Measurements from ENCODE around the gene ROMO1. TPM values are rescaled to one million over a fixed set of nuclear protein-coding genes. Genes with fewer than 3 reads are reported as not detected.
"Not testable (repeated sequence)": the region's sequence is repeated elsewhere in the genome, so short reads cannot be mapped to it uniquely, and the experiment has no call there.

The ROMO1 gene
- polyA plus RNA-seq, 3 donors from 2014 or later, result 298 to 612 (median 340) TPM

DNA sequence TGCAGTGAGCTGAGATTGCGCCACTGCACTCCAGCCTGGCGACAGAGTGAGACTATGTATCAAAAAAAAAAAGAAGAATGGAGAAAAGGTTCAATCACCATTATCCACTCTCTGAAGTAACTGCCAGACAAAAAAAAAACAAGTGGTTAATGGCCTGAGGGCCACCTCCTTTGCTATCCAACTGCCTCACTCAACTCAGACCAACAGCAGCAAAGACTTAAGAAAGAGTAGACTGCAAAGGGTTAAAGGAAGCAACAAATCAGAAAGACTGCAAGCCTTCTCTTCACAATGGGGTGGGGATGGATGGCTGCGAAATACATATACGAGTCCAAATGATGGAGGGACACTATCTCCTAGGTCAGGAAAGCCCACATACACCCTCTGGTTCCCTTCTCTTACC is 3.2 kb upstream of the ROMO1 start:
- peaks cover 5 to 25% (median 18%) of the 10 kb centered on the region in 3 donors for H3K27me3 Mint-ChIP-seq (ENCODE audit: low read depth in 3 of 3)
- no peak for DNase-seq
- H3K4me3 Mint-ChIP-seq, result no peak overlapping the region
- no peaks in the 10 kb centered on the region for H3K9me3 Mint-ChIP-seq
- H3K27ac Mint-ChIP-seq, result peak overlapping the region in 1 of 6 donors; percentile 28
- peaks cover 30 to 40% of the 10 kb centered on the region in 2 donors for H3K4me1 Mint-ChIP-seq
- H3K36me3 Mint-ChIP-seq, result peaks cover 4 to 10% (median 4%) of the 10 kb centered on the region in 3 donors

DNA sequence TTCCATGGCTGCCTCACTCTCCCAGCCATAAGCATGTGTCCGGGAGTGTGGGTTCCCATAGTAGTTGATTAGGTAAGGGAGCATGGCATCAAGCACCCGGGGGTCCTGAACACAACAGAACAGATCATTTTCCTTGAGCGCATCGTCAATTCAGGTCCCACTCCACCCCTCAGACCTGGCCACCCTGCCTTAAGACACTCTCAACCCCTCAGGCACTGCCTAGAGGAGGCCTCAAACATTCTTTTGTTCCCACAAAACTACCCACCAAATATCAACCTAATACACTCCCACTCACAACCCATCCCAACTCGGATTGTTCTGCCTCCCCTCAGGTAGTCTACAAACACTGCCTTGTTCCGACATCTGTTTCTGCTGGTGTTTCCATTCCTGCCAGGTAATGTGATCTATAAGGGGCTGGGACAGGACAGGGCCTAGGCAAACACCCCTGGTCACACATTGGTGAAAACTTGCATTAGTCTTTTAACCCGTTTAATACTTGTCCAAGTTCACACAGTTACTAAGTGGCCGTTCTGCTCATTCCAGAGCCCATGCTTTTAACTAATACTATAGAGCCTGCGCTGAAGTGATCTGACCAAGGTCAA is 1.4 kb upstream of the ROMO1 start:
- DNase-seq, result no peak
- peak overlapping the region; percentile 89 to 97 (median 92) for H3K4me3 Mint-ChIP-seq
- H3K27me3 Mint-ChIP-seq (ENCODE audit: low read depth in 3 of 3), result peaks cover 14 to 40% (median 33%) of the 10 kb centered on the region in 3 donors
- H3K36me3 Mint-ChIP-seq, result peaks cover 4 to 18% (median 11%) of the 10 kb centered on the region in 3 donors
- peaks cover 35 to 50% of the 10 kb centered on the region in 2 donors for H3K4me1 Mint-ChIP-seq
- H3K9me3 Mint-ChIP-seq, result no peaks in the 10 kb centered on the region
- peak overlapping the region; percentile 92 to 97 (median 92) for H3K27ac Mint-ChIP-seq

DNA sequence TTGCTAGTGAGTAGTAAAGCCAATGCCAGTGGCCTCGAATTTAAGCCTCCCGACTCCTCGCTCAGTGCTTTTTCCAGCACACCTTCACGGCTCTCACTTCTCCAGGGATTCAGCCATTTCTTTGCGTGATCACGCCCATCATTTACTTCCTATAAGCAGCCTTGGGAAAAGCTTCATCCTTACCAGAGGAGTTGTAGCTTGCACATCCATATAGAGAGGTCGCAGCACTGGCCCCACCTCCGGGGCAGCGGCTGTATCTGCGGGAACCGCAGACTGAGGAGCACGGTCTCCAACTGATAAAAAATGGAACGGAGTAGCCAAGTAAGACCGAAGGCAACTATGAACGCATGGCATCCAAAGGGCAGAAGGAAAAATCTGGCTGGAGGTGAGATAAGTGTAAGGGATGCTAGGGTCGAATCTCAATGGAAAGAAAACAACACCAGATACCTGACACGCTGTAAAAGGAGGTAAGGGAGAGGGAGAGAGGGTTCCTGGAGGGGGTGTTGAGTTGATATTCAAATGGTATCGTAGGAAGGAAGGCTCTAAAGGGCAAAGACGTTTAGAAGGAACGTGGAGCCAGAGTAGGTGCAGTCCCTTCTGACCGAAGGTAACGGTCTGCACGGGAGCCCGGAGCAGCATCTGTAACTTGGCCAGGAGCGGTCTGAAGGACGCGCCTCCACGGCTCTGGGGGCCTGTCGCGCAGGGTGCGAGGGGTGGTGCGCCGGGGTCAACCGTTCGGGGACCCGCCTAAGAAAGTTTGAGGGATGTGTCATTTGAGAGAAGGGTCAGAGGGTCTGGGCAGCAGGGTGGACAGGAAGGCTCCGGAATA is 693 bp upstream of the ROMO1 start:
- Mint-ChIP-seq H3K9me3 (no peaks in the 10 kb centered on the region), H3K27me3 (ENCODE audit: low read depth in 3 of 3) (peaks cover 15 to 45% (median 38%) of the 10 kb centered on the region in 3 donors), H3K4me3 (peak overlapping the region; percentile 89 to 97 (median 92)), H3K4me1 (peaks cover 35 to 56% of the 10 kb centered on the region in 2 donors), H3K36me3 (peaks cover 1 to 22% (median 18%) of the 10 kb centered on the region in 3 donors), H3K27ac (peak overlapping the region; percentile 92 to 97 (median 92))
- DNase-seq, result no peak

DNA sequence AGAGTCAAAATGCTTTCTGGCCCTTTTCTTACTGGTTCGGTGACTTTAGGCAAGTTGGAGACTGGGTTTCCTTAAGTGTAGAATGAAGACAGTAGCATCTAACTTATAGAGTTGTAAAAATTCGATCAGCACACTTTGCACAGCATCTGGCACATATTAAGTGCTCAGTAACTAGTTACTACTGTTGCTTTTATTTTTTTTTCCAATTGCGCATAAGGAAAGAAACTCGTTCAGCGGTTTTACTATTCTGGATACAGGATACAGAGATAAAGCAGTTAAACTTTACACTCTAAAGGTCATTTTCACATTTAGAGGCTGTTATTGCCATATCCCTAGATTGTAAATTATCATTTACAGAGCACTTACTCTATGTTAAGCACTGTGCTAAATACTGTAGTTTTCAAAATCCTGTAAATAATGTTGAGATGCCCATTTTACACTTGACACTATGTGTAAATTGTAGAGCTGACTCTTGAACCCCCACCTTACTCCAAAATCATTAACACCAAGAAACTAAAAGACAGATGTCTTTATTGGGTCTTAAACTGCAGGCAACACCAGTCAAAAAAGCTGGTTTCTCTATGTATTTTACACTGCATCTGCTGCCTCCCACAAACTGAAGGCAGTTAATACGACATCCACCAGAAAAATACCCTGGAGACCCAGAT is 886 bp downstream of the ROMO1 start:
- Mint-ChIP-seq H3K4me1 (peaks cover 37 to 72% of the 10 kb centered on the region in 2 donors), H3K27me3 (ENCODE audit: low read depth in 3 of 3) (peaks cover 15 to 53% (median 45%) of the 10 kb centered on the region in 3 donors), H3K36me3 (peaks cover 11 to 36% (median 33%) of the 10 kb centered on the region in 3 donors), H3K4me3 (peak overlapping the region; percentile 89 to 97 (median 92)), H3K27ac (peak overlapping the region; percentile 93 to 97 (median 95)), H3K9me3 (no peaks in the 10 kb centered on the region)
- DNase-seq, result peak in 1 of 3 donors; percentile 2

DNA sequence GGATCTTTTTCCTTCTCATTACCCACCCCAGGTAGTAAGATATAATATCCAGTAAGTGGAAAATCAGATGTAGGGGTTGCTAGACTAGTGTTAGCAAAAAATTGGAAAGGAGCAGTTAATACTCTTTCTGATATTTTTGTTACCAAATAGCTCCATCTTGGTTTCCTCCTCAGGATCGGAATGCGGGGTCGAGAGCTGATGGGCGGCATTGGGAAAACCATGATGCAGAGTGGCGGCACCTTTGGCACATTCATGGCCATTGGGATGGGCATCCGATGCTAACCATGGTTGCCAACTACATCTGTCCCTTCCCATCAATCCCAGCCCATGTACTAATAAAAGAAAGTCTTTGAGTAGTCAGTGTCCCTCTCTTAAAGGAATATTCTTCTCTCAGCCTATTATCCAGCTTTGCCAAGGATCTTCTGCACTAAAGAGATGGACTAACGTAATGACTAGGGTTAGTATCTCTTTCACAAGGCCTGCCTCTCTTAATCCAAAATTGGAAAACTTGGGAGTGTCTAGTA is 1.5 kb downstream of the ROMO1 start:
- Mint-ChIP-seq H3K27ac (peak overlapping the region; percentile 93 to 97 (median 95)), H3K27me3 (ENCODE audit: low read depth in 3 of 3) (peaks cover 15 to 58% (median 46%) of the 10 kb centered on the region in 3 donors), H3K36me3 (peaks cover 11 to 33% (median 32%) of the 10 kb centered on the region in 3 donors), H3K4me3 (peak overlapping the region; percentile 33 to 97 (median 89)), H3K4me1 (peaks cover 37 to 73% of the 10 kb centered on the region in 2 donors), H3K9me3 (no peaks in the 10 kb centered on the region)
- peak in 1 of 3 donors; percentile 8 for DNase-seq

DNA sequence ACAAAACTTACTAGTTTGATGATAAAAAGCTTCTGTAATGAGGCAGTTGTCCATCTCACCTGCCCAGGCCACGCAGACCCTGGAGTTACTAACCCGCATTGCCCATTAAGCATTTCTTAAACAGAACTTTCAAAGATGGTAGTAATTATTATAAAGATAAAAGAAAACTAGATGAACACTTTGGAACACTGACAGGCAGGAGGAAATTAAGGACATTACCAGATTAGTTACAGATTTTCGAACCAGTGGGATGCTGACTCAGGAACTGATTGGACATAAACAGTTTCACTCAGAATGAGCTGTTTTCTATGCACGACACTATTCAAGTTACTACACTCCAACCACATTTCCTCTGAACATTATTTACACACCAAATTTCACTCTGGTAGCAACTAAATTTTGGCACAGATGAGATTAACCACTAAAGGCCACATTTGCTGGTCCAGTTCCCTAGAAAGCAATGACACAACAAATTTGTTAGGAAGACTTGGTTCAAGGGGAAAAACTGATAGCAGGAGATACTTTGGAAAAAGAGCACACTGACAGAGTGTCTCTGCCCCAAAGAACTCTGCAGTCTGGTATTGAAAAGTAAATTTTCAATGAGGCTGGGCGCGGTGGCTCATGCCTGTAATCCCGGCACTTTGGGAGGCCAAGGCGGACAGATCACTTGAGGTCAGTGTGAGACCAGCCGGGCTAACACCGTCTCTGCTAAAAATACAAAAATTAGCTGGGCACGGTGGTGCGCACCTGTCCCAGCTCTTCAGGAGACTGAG is 3.0 kb downstream of the ROMO1 start:
- peak overlapping the region; percentile 36 to 89 (median 74) for H3K27ac Mint-ChIP-seq

DNA sequence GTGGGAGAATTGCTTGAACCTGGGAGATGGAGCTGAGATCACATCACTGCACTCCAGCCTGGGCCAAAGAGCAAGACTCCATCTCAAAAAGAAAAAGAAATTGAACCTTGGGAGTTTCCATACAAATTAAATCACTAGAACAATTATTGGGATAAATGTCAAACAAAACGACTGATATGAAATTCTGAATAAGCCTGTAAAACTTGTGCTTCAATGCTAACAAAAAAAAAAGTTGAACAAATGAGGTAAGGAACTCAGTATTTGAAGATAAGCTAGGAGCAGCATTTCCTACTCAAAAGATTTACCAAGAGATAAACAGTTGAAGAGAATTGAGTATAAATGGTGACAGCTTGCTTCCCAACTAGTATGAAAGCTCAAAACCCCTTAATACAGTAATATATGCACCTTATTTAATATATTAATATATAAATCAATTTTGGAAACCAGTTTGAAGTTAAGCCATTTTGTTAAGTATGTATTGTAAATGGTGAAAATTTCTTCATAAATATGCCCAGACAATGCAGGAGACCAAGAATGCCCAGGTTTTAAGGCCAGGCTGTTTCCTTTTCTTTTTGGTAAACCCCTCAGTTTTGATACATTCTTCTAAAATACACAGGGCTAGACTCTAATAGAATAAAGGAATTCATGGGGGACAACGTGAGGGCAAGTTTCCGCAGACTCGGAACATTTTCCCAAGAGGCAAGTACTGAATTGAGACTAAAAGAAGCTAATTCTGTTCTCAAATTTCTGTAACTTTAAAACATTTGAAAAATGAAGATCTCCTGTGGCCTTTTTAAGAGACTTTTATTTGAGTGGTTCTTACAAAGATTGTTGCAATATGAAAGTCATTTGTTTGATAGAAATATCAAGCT is 3.9 kb downstream of the ROMO1 start:
- no peaks in the 10 kb centered on the region for H3K9me3 Mint-ChIP-seq
- peak in 2 of 3 donors; percentile 9 to 14 for DNase-seq
- H3K27ac Mint-ChIP-seq, result peak overlapping the region; percentile 36 to 89 (median 78)
- H3K4me3 Mint-ChIP-seq, result peak overlapping the region in 1 of 5 donors; percentile 9
- peaks cover 17 to 64% (median 54%) of the 10 kb centered on the region in 3 donors for H3K27me3 Mint-ChIP-seq (ENCODE audit: low read depth in 3 of 3)
- peaks cover 30 to 64% of the 10 kb centered on the region in 2 donors for H3K4me1 Mint-ChIP-seq
- H3K36me3 Mint-ChIP-seq, result peaks cover 17 to 36% (median 32%) of the 10 kb centered on the region in 3 donors

More for the DNA sequence above, 3.0 kb downstream of the ROMO1 start:
- H3K4me1 Mint-ChIP-seq, result peaks cover 38 to 66% of the 10 kb centered on the region in 2 donors
- peaks cover 17 to 64% (median 52%) of the 10 kb centered on the region in 3 donors for H3K27me3 Mint-ChIP-seq (ENCODE audit: low read depth in 3 of 3)
- H3K4me3 Mint-ChIP-seq, result peak overlapping the region in 4 of 5 donors; percentile 19 to 36 (median 26)
- H3K9me3 Mint-ChIP-seq, result no peaks in the 10 kb centered on the region
- peak in 2 of 3 donors; percentile 19 to 20 for DNase-seq
- H3K36me3 Mint-ChIP-seq, result peaks cover 17 to 36% (median 32%) of the 10 kb centered on the region in 3 donors

DNA sequence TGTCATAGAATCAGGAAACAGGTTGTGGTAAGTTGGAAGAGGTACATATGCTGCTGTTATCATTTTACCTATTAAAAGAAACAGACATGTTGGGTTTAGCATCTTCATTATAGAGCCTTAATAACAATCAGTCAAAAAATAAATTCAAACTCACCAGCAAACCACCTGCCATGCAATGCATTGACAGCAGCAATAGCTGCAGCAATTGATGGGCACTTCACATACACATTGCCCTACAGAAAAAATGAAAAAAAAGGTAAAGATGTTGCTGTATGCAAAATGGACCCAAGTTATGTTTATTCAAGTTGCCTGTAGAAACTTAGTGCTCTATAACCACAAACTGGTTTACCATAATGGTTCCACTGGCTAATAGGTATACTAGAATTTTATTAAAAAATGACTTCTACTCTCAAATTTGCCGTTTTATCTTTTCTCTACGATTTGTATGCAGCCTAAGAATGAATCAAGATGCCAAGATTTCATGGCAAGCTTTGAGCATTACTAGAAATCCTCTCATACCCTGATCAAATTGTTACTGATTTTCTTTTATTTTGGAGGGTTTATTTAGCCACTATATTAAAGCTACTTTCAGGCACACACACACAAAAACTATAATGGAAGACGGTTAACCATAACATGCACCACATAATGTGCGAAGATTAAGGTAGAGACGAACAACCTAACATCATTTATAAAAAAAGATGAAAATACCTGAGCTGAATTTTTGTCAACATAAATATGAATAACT is 5.5 kb downstream of the ROMO1 start:
- H3K4me3 Mint-ChIP-seq, result no peak overlapping the region
- H3K27ac Mint-ChIP-seq, result peak overlapping the region in 5 of 6 donors; percentile 9 to 73 (median 35)
- peaks cover 15 to 57% (median 47%) of the 10 kb centered on the region in 3 donors for H3K27me3 Mint-ChIP-seq (ENCODE audit: low read depth in 3 of 3)
- peaks cover 17 to 43% (median 36%) of the 10 kb centered on the region in 3 donors for H3K36me3 Mint-ChIP-seq
- peak in 1 of 3 donors; percentile 4 for DNase-seq
- H3K9me3 Mint-ChIP-seq, result no peaks in the 10 kb centered on the region
- peaks cover 30 to 69% of the 10 kb centered on the region in 2 donors for H3K4me1 Mint-ChIP-seq

DNA sequence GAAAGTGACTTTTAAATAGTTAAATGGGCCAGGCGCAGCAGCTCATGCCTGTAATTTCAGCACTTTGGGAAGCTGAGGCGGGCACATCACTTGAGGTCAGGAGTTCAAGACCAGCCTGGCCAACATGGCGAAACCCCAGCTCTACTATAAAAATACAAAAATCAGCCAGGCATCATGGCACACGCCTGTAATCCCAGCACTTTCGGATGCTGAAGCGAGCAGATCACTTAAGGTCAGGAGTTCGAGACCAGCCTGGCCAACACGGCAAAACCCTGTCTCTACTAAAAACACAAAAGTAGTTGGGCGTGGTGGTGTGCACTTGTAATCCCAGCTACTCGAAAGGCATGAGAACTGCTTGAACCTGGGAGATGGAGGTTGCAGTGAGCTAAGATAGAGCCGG is 6.7 kb downstream of the ROMO1 start:
- Mint-ChIP-seq H3K4me1 (peaks cover 31 to 69% of the 10 kb centered on the region in 2 donors), H3K27me3 (ENCODE audit: low read depth in 3 of 3) (peaks cover 14 to 45% (median 41%) of the 10 kb centered on the region in 3 donors), H3K36me3 (peaks cover 21 to 53% (median 41%) of the 10 kb centered on the region in 3 donors), H3K27ac (peak overlapping the region in 3 of 6 donors; percentile 7 to 50 (median 45))
- not testable (repeated sequence) for H3K4me3 Mint-ChIP-seq, H3K9me3 Mint-ChIP-seq
- DNase-seq, result peak in 2 of 3 donors; percentile 6

DNA sequence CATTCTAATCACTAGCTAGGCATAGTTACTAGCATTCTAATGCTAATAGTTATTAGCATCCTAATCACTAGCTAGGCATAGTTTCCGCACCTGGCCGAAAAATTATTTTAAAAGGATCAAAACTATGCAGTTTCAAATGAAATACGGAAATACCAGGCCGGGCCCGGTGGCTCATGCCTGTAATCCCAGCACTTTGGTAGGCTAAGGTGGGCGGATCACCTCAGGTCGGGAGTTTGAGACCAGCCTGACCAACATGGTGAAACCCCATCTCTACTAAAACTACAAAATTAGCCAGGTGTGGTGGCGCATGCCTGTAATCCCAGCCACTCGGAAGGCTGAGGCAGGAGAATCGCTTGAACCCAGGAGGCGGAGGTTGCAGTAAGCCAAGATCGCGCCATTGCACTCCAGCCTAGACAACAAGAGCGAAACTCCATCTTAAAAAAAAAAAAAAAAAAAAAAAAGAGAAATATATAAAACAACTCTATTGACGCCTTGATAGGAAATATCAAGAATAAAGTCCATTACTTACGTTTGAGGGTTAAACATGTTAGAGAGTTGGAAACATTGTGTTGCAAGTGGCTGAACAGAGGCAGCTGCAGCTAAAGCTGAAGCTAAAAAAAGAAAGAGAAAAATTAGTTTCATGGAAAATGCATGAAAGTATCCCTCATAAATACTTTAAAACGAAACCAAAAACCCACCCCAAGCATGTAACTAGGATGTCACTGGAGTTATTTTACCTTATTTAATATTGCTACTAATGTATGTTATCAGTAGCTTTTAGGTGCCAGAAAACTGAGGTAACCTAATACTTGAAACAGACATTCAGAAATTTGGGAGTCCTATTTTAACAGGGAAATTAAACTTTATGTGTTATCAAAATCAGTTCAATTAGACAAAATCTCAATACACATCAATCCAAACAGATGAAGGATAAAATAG is 7.7 kb downstream of the ROMO1 start:
- Mint-ChIP-seq H3K36me3 (peaks cover 26 to 61% (median 50%) of the 10 kb centered on the region in 3 donors), H3K27me3 (ENCODE audit: low read depth in 3 of 3) (peaks cover 11 to 39% (median 38%) of the 10 kb centered on the region in 3 donors), H3K27ac (peak overlapping the region in 4 of 6 donors; percentile 40 to 59 (median 47)), H3K4me1 (peaks cover 37 to 73% of the 10 kb centered on the region in 2 donors)
- not testable (repeated sequence) for H3K4me3 Mint-ChIP-seq, H3K9me3 Mint-ChIP-seq
- peak in 1 of 3 donors; percentile 4 for DNase-seq

All from immature natural killer cell (primary cell).